Endothelial cell of umbilical vein (primary cell): ENCODE measurements around the gene TMEM225B. TPM values are rescaled to one million over a fixed set of nuclear protein-coding genes. Genes with fewer than 3 reads are reported as not detected.

Source experiments
- BruUV-seq: library from RNA; stranded (reverse); fragments of 400-500 nt; replicated peaks from 2 replicates; lab custom pipeline; 2021; lab: Mats Ljungman, UMichigan
- CTCF ChIA-PET: fragments of 300-600, 350-600 bp; sonication (Branson Sonifier 250); formaldehyde crosslinking; loops from one replicate; lab custom pipeline; 2021; ENCODE audit warnings: antibody characterized with exemption, inconsistent platforms; lab: Charles Lee
- POLR2A ChIA-PET: fragments of 300-600, 350-600 bp; sonication (Branson Sonifier 250); formaldehyde crosslinking; loops from one replicate; lab custom pipeline; 2021; ENCODE audit warnings: antibody characterized with exemption, inconsistent platforms; lab: Charles Lee
- DNase-seq: peaks from one replicate; pipeline ENCODE4 v3.0.0-alpha.2; 2011; ENCODE audit warnings: low read depth, low spot score
- FAIRE-seq: peaks from 2 replicates; lab custom pipeline; 2011; peaks lifted over from hg19 to GRCh38; lab: Jason Lieb, UNC
- H2AFZ ChIP-seq: 2 replicates; pipeline ENCODE4 v1.6.0; 2012; ENCODE audit warnings: low read depth, low read length, control low read depth, inconsistent platforms
- H3K27ac ChIP-seq: 2 replicates; pipeline ENCODE4 v1.5.1; 2011; ENCODE audit warnings: low read depth, mild to moderate bottlenecking, control low read depth, low read length, moderate library complexity; ENCODE audit not compliant: insufficient read depth
- H3K27me3 ChIP-seq, 2 experiments: 2 replicates each; pipeline versions ENCODE4 v1.6.0 to v1.6.1; 2011; ENCODE audit warnings: low read length in 2 of 2, mixed read lengths in 1 of 2; ENCODE audit not compliant: control insufficient read depth in 2 of 2, insufficient read depth in 2 of 2
- H3K36me3 ChIP-seq, 2 experiments: 2 replicates in 1 of 2; 3 replicates in 1 of 2; pipeline ENCODE4 v1.5.1; 2011; ENCODE audit warnings: low read length in 2 of 2, mild to moderate bottlenecking in 1 of 2, moderate library complexity in 1 of 2; ENCODE audit not compliant: control insufficient read depth in 2 of 2, insufficient read depth in 2 of 2; ENCODE audit errors: extremely low read depth in 1 of 2
- H3K4me1 ChIP-seq: 3 replicates; pipeline ENCODE4 v1.5.1; 2011; ENCODE audit warnings: mild to moderate bottlenecking, low read length; ENCODE audit not compliant: control insufficient read depth, insufficient read depth; ENCODE audit errors: extremely low read depth
- H3K4me2 ChIP-seq: 2 replicates; pipeline ENCODE4 v1.6.1; 2011; ENCODE audit warnings: low read length, control low read depth, mixed read lengths; ENCODE audit not compliant: insufficient read depth
- H3K4me3 ChIP-seq, 3 experiments: fragments of 200-600 bp in 1 of 3; sonication (generic), shearing (Covaris generic) in 1 of 3; replicated peaks in 1 of 3; 2 replicates each; pipeline ENCODE4 v1.5.1; 2011 to 2016; ENCODE audit warnings: control low read depth in 3 of 3, low read length in 3 of 3, mild to moderate bottlenecking in 2 of 3, inconsistent platforms in 1 of 3, low read depth in 1 of 3, moderate library complexity in 1 of 3; ENCODE audit not compliant: insufficient read depth in 1 of 3
- H3K79me2 ChIP-seq: 2 replicates; pipeline ENCODE4 v1.6.0; 2012; ENCODE audit warnings: low read length, inconsistent platforms; ENCODE audit not compliant: control insufficient read depth, insufficient read depth
- H3K9ac ChIP-seq: replicated peaks from 2 replicates; pipeline ENCODE3; 2011; ENCODE audit warnings: low read length, control low read depth; ENCODE audit not compliant: insufficient read depth; ENCODE audit errors: extremely low read depth
- H3K9me1 ChIP-seq: replicated peaks from 3 replicates; pipeline ENCODE4 v1.6.0; 2011; ENCODE audit warnings: mild to moderate bottlenecking, low read length; ENCODE audit not compliant: control insufficient read depth, insufficient read depth; ENCODE audit errors: extremely low read depth
- H3K9me3 ChIP-seq: replicated peaks from 2 replicates; pipeline ENCODE4 v1.5.1; 2012; ENCODE audit warnings: low read length, inconsistent platforms; ENCODE audit not compliant: control insufficient read depth, insufficient read depth
- H4K20me1 ChIP-seq: replicated peaks from 2 replicates; pipeline ENCODE3; 2011; ENCODE audit warnings: mild to moderate bottlenecking, low read length; ENCODE audit not compliant: control insufficient read depth, insufficient read depth; ENCODE audit errors: extremely low read depth
- EZH2 ChIP-seq: IDR thresholded peaks from 2 replicates; pipeline ENCODE4 v1.6.1; 2012; ENCODE audit warnings: borderline replicate concordance, low read depth, mild to moderate bottlenecking, moderate library complexity, low read length, inconsistent platforms; ENCODE audit not compliant: severe bottlenecking
- FOS ChIP-seq: IDR thresholded peaks from 2 replicates; pipeline ENCODE4 v1.6.1; 2011; ENCODE audit warnings: mild to moderate bottlenecking, low read length, moderate library complexity, borderline replicate concordance; ENCODE audit not compliant: insufficient read depth
- GATA2 ChIP-seq: IDR thresholded peaks from 2 replicates; pipeline ENCODE4 v1.7.0; 2011; ENCODE audit warnings: low read depth, mild to moderate bottlenecking, moderate library complexity, mixed read lengths, low read length; ENCODE audit not compliant: insufficient read length, insufficient read depth
- JUN ChIP-seq: IDR thresholded peaks from 2 replicates; pipeline ENCODE4 v1.6.1; 2011; ENCODE audit warnings: borderline replicate concordance, low read depth; ENCODE audit not compliant: insufficient read length, insufficient read depth
- MYC ChIP-seq: IDR thresholded peaks from one replicate; pipeline ENCODE4 v1.6.1; 2011; ENCODE audit warnings: mild to moderate bottlenecking, low read depth, low read length
- POLR2A ChIP-seq: IDR thresholded peaks from 2 replicates; pipeline ENCODE4 v1.6.1; 2012; ENCODE audit warnings: low read depth, mild to moderate bottlenecking, control low read depth, low read length
- POLR2AphosphoS5 ChIP-seq: IDR thresholded peaks from 2 replicates; pipeline ENCODE4 v1.6.1; 2012; ENCODE audit warnings: low read depth, mild to moderate bottlenecking, control low read depth, low read length, moderate library complexity; ENCODE audit not compliant: insufficient read depth
- dilution Hi-C: fragments of 300-500 bp; cut with MboI; formaldehyde crosslinking; loops from one replicate; pipeline ENCODE4 v1.15.0; 2019; ENCODE audit warnings: low sequenced_read_pairs; ENCODE audit not compliant: extremely low pct_ligation_motif_present
- intact Hi-C: fragments of 100-400 bp; cut with micrococcal nuclease; formaldehyde crosslinking; loops from one replicate; pipeline ENCODE4 v1.10.0; 2022
- polyA plus RNA-seq, 4 experiments: library from polyadenylated mRNA; depleted of rRNA in 3 of 4; stranded (reverse) in 3 of 4; unstranded in 1 of 4; fragments of >200 nt; gene quantifications; 2 replicates each; pipeline versions ENCODE4 v1.2.1 to v1.2.3, GENCODE V29; 2011 to 2012; ENCODE audit warnings: missing spikeins in 1 of 4
- total RNA-seq: library from RNA; stranded (reverse); gene quantifications from 2 replicates; pipeline ENCODE4 v1.2.3, GENCODE V29; 2021
- TF ChIP-seq, protein P1 (sequence below): IDR thresholded peaks from 2 replicates; pipeline ENCODE4 v1.6.1; 2011; ENCODE audit not compliant: insufficient read depth, insufficient read length
- TF ChIP-seq, protein P2 (sequence below), 2 donors: IDR thresholded peaks; 1 replicate in 1 of 2; 2 replicates in 1 of 2; pipeline ENCODE4 v1.5.1; 2011; ENCODE audit warnings: low read length in 2 of 2, mild to moderate bottlenecking in 2 of 2, moderate library complexity in 2 of 2, control low read depth in 1 of 2, inconsistent platforms in 1 of 2, low read depth in 1 of 2; ENCODE audit not compliant: insufficient read depth in 1 of 2; ENCODE audit errors: extremely low read depth in 1 of 2

The TMEM225B gene
- total and polyA plus RNA-seq, 2 donors (not counting 3 experiments of a cell fraction or from before 2014, with no cell fraction given), result 0.29 TPM; not detected in 1

DNA sequence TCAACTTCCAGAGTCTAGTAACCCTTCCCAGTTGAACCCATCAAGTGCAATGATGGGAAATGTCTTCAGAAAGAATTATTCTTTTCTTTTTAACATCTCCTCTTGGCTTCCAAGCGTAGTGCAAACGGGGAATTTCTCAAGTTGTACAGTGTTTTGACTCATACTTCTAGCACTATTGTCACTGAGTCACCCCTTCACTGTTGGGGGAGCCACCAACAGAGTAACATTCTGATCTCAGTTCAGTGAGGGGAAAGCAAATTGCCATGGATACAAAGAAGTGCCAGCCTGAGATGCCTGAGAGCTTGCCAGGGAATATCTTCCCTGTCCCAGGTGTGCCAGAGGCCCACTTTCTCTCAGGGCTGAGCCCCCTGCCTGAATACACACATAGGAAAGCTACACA lies 50.8 kb downstream of the TMEM225B start:
- ChIA-PET POLR2A (no interaction called here), CTCF (no interaction called here)
- dilution Hi-C loops, result no loop called here
- Histone ChIP-seq H3K27me3 (no peaks in the 10 kb centered on the region), H3K9me3 (no peaks in the 10 kb centered on the region), H3K79me2 (no peaks in the 10 kb centered on the region), H2AFZ (no peak overlapping the region), H3K9ac (no peak overlapping the region), H3K4me1 (no peaks in the 10 kb centered on the region), H3K27ac (no peak overlapping the region), H3K4me2 (no peak overlapping the region), H3K4me3 (no peak overlapping the region), H4K20me1 (no peaks in the 10 kb centered on the region), H3K36me3 (no peaks in the 10 kb centered on the region), H3K9me1 (no peaks in the 10 kb centered on the region)
- intact Hi-C loops, result no loop called here
- BruUV-seq, result no TSS peak
- TF ChIP-seq, protein P1, sequence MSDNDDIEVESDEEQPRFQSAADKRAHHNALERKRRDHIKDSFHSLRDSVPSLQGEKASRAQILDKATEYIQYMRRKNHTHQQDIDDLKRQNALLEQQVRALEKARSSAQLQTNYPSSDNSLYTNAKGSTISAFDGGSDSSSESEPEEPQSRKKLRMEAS, result no peak
- no peak for TF ChIP-seq MYC
- TF ChIP-seq, protein P2, sequence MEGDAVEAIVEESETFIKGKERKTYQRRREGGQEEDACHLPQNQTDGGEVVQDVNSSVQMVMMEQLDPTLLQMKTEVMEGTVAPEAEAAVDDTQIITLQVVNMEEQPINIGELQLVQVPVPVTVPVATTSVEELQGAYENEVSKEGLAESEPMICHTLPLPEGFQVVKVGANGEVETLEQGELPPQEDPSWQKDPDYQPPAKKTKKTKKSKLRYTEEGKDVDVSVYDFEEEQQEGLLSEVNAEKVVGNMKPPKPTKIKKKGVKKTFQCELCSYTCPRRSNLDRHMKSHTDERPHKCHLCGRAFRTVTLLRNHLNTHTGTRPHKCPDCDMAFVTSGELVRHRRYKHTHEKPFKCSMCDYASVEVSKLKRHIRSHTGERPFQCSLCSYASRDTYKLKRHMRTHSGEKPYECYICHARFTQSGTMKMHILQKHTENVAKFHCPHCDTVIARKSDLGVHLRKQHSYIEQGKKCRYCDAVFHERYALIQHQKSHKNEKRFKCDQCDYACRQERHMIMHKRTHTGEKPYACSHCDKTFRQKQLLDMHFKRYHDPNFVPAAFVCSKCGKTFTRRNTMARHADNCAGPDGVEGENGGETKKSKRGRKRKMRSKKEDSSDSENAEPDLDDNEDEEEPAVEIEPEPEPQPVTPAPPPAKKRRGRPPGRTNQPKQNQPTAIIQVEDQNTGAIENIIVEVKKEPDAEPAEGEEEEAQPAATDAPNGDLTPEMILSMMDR (IDR thresholded peaks at IDR 0.05; ENCODE audit: extremely low read depth in 1 of 2, insufficient read depth in 1 of 2, low read depth in 1 of 2, low read length in 2 of 2), result no peak
- no peak for TF ChIP-seq FOS
- TF ChIP-seq JUN, result no peak
- TF ChIP-seq EZH2, result no peak
- no peak for TF ChIP-seq POLR2A
- no peak for TF ChIP-seq GATA2
- no peak for TF ChIP-seq POLR2AphosphoS5
- DNase-seq (no peak), FAIRE-seq (no peak)
